Gastrocnemius medialis (tissue), 4 donors: ENCODE data around the gene HGFAC.

Experiments used
- POLR2A ChIP-seq, 2 donors: fragments of 450-650 bp; IDR thresholded peaks; one replicate each; pipeline ENCODE4 v1.6.1; 2017; ENCODE audit warnings: antibody characterized with exemption in 2 of 2, mild to moderate bottlenecking in 2 of 2, moderate library complexity in 2 of 2
- TF ChIP-seq, protein P1 (sequence below), 5 experiments: fragments of 450-650 bp in 3 of 5; fragments of 200-600 bp in 2 of 5; sonication (generic) in 2 of 5; IDR thresholded peaks in 4 of 5; conservative IDR thresholded peaks in 1 of 5; 1 replicate in 4 of 5; 2 replicates in 1 of 5; pipeline ENCODE4 v1.5.1; 2016 to 2019; ENCODE audit warnings: antibody characterized with exemption in 5 of 5, mild to moderate bottlenecking in 3 of 5, moderate library complexity in 3 of 5

DNA sequence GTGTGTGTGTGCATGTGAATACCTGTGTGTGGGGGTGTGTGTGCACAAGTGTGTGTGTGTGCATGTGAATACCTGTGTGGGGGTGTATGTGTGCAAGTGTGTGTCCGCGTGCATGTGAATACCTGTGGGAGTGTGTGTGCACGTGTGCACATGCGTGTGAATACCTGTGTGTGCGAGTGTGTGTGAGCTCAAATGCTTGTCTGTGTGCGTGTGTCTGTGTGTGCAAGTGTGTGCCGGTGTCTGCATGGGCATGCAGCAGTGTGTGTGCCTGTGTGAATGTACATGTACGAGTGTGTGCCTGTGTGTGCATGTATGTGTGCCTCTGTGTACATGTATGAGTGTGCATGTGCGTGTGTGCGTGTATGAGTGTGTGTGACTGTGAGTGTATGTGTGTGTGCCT lies 26.4 kb downstream of the HGFAC start:
- TF ChIP-seq, protein P1, sequence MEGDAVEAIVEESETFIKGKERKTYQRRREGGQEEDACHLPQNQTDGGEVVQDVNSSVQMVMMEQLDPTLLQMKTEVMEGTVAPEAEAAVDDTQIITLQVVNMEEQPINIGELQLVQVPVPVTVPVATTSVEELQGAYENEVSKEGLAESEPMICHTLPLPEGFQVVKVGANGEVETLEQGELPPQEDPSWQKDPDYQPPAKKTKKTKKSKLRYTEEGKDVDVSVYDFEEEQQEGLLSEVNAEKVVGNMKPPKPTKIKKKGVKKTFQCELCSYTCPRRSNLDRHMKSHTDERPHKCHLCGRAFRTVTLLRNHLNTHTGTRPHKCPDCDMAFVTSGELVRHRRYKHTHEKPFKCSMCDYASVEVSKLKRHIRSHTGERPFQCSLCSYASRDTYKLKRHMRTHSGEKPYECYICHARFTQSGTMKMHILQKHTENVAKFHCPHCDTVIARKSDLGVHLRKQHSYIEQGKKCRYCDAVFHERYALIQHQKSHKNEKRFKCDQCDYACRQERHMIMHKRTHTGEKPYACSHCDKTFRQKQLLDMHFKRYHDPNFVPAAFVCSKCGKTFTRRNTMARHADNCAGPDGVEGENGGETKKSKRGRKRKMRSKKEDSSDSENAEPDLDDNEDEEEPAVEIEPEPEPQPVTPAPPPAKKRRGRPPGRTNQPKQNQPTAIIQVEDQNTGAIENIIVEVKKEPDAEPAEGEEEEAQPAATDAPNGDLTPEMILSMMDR (IDR thresholded peaks at IDR 0.05 in 4 of 5, conservative IDR thresholded peaks at IDR 0.05 in 1 of 5): no peak
- no peak for TF ChIP-seq POLR2A (IDR thresholded peaks at IDR 0.05)
